SK-N-SH treated with all-trans-retinoic acid at 6 μM for 48 hours (cell line): ENCODE measurements around the gene EPS8L2.
"Not testable (repeated sequence)": the region's sequence is repeated elsewhere in the genome, so short reads cannot be mapped to it uniquely, and the experiment has no call there.

Experiments
- ATAC-seq: fragments of 200-7000 bp; cut with Tn5 transposase; 3 replicates; pipeline ENCODE4 v1.9.1; 2020; ENCODE audit warnings: mild to moderate bottlenecking, moderate library complexity
- ARNTL ChIP-seq: fragments of 450-650 bp; formaldehyde crosslinking; IDR thresholded peaks from 2 replicates; pipeline ENCODE4 v1.5.0; 2020; ENCODE audit warnings: low read depth, mild to moderate bottlenecking, moderate library complexity, borderline replicate concordance
- CSDC2 ChIP-seq: fragments of 250-450 bp; sonication (Bioruptor Pico); IDR thresholded peaks from 2 replicates; pipeline ENCODE4 v1.5.0; 2020; ENCODE audit warnings: mild to moderate bottlenecking, moderate library complexity
- GLIS3 ChIP-seq: fragments of 250-450 bp; sonication (Bioruptor Pico); IDR thresholded peaks from 2 replicates; pipeline ENCODE4 v1.5.0; 2020; ENCODE audit warnings: mild to moderate bottlenecking, moderate library complexity
- OSR1 ChIP-seq: fragments of 250-450 bp; sonication (Bioruptor Pico); IDR thresholded peaks from 2 replicates; pipeline ENCODE4 v1.8.0; 2022; ENCODE audit warnings: moderate library complexity, mild to moderate bottlenecking, inconsistent platforms
- PATZ1 ChIP-seq: fragments of 250-450 bp; sonication (Bioruptor Pico); IDR thresholded peaks from 2 replicates; pipeline ENCODE4 v1.8.0; 2020; ENCODE audit warnings: mild to moderate bottlenecking, moderate library complexity, borderline replicate concordance
- POU6F1 ChIP-seq: fragments of 250-450 bp; sonication (Bioruptor Pico); IDR thresholded peaks from 2 replicates; pipeline ENCODE4 v1.8.0; 2021; ENCODE audit warnings: low read depth, mild to moderate bottlenecking, moderate library complexity, borderline replicate concordance
- RARB ChIP-seq: fragments of 250-450 bp; sonication (Bioruptor Pico); IDR thresholded peaks from 2 replicates; pipeline ENCODE4 v1.8.0; 2021; ENCODE audit warnings: mild to moderate bottlenecking, moderate library complexity
- SNAI2 ChIP-seq: fragments of 250-450 bp; sonication (Bioruptor Pico); IDR thresholded peaks from 2 replicates; pipeline ENCODE4 v1.5.0; 2020; ENCODE audit warnings: mild to moderate bottlenecking, moderate library complexity
- TCF4 ChIP-seq: fragments of 250-450 bp; sonication (Bioruptor Pico); IDR thresholded peaks from 2 replicates; pipeline ENCODE4 v1.8.0; 2021; ENCODE audit warnings: mild to moderate bottlenecking, moderate library complexity, borderline replicate concordance
- TSHZ2 ChIP-seq: fragments of 250-450 bp; sonication (Bioruptor Pico); IDR thresholded peaks from 2 replicates; pipeline ENCODE4 v1.5.0; 2020; ENCODE audit warnings: mild to moderate bottlenecking, moderate library complexity
- ZFP3 ChIP-seq: fragments of 250-450 bp; sonication (Bioruptor Pico); IDR thresholded peaks from 2 replicates; pipeline ENCODE4 v1.5.0; 2020; ENCODE audit warnings: mild to moderate bottlenecking, moderate library complexity
- ZFP30 ChIP-seq: fragments of 450-650 bp; formaldehyde crosslinking; IDR thresholded peaks from 2 replicates; pipeline ENCODE4 v1.5.0; 2022; ENCODE audit warnings: mild to moderate bottlenecking, moderate library complexity
- ZNF565 ChIP-seq: fragments of 450-650 bp; formaldehyde crosslinking; conservative IDR thresholded peaks from 2 replicates; pipeline ENCODE4 v1.5.0; 2020; ENCODE audit warnings: low read depth, mild to moderate bottlenecking, moderate library complexity
- ZNF70 ChIP-seq: fragments of 450-650 bp; formaldehyde crosslinking; IDR thresholded peaks from 2 replicates; pipeline ENCODE4 v1.5.0; 2020; ENCODE audit warnings: mild to moderate bottlenecking, moderate library complexity
- ZNF8 ChIP-seq: fragments of 450-650 bp; formaldehyde crosslinking; IDR thresholded peaks from 2 replicates; pipeline ENCODE4 v1.5.0; 2020; ENCODE audit warnings: mild to moderate bottlenecking, moderate library complexity
- TF ChIP-seq, protein P1 (sequence below): fragments of 250-450 bp; sonication (Bioruptor Pico); IDR thresholded peaks from 2 replicates; pipeline ENCODE4 v1.5.1; 2021; ENCODE audit warnings: mild to moderate bottlenecking, moderate library complexity

EPS8L2 gene

GRCh38 chr11:689625-690024 lies 16.4 kb upstream of the EPS8L2 start:
- ATAC-seq: no peak
- no peak for TF ChIP-seq TSHZ2 (CRISPR knock-in tag)
- no peak for TF ChIP-seq GLIS3 (CRISPR knock-in tag)
- TF ChIP-seq SNAI2 (CRISPR knock-in tag): no peak
- TF ChIP-seq ARNTL (CRISPR knock-in tag): no peak
- no peak for TF ChIP-seq PATZ1 (CRISPR knock-in tag)
- TF ChIP-seq ZNF565 (CRISPR knock-in tag): no peak
- no peak for TF ChIP-seq RARB (CRISPR knock-in tag)
- no peak for TF ChIP-seq ZNF70 (CRISPR knock-in tag)
- TF ChIP-seq, all 23 proteins: peak for 0

DNA sequence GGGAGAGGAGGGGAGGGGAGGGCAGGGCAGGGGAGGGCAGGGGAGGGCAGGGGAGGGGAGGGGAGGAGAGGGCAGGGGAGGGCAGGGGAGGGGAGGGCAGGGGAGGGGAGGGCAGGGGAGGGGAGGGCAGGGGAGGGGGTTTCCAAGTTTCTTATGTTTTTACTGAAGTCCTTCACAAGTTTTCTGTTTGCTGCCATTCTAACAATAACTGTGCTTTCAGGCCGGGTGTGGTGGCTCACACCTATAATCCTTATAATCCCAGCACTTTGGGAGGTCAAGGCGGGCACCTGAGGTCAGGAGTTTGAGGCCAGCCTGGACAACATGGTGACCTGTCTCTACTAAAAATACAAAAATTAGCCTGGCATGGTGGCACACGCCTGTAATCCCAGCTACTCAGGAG lies 15.8 kb upstream of the EPS8L2 start:
- not testable (repeated sequence) for ATAC-seq

GRCh38 chr11:690738-691633 lies 15.0 kb upstream of the EPS8L2 start:
- no peak for TF ChIP-seq POU6F1
- no peak for TF ChIP-seq ZFP30 (CRISPR knock-in tag)
- no peak for TF ChIP-seq CSDC2 (CRISPR knock-in tag)
- TF ChIP-seq OSR1 (CRISPR knock-in tag): no peak
- no peak for TF ChIP-seq ZFP3 (CRISPR knock-in tag)
- TF ChIP-seq, protein P1, sequence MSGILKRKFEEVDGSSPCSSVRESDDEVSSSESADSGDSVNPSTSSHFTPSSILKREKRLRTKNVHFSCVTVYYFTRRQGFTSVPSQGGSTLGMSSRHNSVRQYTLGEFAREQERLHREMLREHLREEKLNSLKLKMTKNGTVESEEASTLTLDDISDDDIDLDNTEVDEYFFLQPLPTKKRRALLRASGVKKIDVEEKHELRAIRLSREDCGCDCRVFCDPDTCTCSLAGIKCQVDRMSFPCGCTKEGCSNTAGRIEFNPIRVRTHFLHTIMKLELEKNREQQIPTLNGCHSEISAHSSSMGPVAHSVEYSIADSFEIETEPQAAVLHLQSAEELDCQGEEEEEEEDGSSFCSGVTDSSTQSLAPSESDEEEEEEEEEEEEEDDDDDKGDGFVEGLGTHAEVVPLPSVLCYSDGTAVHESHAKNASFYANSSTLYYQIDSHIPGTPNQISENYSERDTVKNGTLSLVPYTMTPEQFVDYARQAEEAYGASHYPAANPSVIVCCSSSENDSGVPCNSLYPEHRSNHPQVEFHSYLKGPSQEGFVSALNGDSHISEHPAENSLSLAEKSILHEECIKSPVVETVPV (CRISPR knock-in tag): no peak
- no peak for TF ChIP-seq TCF4 (CRISPR knock-in tag)
- TF ChIP-seq PATZ1 (CRISPR knock-in tag): no peak
- TF ChIP-seq ZNF8 (CRISPR knock-in tag): no peak
- TF ChIP-seq, all 23 proteins: peak for 0
- ATAC-seq: no peak
